Measurements from ENCODE around the gene PRR29. TPM values are rescaled to one million over a fixed set of nuclear protein-coding genes. Genes with fewer than 3 reads are reported as not detected.

PRR29 gene
- total and polyA plus RNA-seq, 8 donors, result 1.0 to 9.6 (median 6.0) TPM

DNA sequence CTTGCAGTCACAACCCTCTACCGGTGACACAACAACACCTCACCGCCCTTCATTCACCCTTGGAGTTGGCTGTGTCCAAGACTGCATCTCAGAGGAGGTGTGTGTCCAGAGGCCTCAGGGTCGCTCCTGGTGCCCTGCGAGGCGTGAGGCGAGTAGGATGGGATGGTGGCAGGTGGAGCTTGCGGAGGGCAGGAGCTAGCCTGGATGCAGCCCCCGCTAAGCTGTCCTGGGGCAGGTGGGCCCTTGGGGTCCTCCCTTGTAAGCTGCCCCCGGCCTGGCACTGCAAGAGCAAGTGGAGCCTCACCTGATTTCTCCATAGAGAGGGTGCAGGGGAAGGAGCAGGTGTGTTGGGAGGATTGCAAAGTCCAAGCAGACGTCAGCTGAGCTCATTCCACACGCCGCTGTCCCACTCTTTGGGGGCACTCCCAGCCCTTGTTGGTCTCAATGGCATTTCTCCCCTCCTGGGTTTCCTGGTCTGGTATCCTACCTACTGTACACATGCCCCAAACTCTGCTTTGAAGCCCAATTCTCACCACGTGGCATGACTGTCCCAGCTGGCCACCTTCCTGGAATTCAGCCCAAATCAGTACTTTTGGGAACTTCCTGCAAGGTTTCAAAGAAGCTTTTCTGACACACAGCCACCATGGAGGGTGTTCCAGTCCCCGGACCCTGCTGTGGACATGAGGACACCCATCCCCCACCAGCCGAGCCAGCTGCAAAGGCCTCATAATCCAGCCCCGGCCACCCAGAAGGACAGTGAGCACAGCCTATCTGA lies 40.4 kb downstream of the PRR29 start:
- Histone ChIP-seq H3K9me3 (no peaks in the 10 kb centered on the region), H3K4me3 (no peak overlapping the region), H3K27me3 (no peaks in the 10 kb centered on the region), H3K4me1 (no peaks in the 10 kb centered on the region), H3K27ac (no peak overlapping the region), H3K36me3 (peaks cover 0 to 59% of the 10 kb centered on the region in 2 donors)
- no peak for DNase-seq
- intact Hi-C loops (cut with DNase I), result no loop called here
- TF ChIP-seq, protein P1, sequence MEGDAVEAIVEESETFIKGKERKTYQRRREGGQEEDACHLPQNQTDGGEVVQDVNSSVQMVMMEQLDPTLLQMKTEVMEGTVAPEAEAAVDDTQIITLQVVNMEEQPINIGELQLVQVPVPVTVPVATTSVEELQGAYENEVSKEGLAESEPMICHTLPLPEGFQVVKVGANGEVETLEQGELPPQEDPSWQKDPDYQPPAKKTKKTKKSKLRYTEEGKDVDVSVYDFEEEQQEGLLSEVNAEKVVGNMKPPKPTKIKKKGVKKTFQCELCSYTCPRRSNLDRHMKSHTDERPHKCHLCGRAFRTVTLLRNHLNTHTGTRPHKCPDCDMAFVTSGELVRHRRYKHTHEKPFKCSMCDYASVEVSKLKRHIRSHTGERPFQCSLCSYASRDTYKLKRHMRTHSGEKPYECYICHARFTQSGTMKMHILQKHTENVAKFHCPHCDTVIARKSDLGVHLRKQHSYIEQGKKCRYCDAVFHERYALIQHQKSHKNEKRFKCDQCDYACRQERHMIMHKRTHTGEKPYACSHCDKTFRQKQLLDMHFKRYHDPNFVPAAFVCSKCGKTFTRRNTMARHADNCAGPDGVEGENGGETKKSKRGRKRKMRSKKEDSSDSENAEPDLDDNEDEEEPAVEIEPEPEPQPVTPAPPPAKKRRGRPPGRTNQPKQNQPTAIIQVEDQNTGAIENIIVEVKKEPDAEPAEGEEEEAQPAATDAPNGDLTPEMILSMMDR (IDR thresholded peaks at IDR 0.05), result no peak
- ATAC-seq, result no peak

DNA sequence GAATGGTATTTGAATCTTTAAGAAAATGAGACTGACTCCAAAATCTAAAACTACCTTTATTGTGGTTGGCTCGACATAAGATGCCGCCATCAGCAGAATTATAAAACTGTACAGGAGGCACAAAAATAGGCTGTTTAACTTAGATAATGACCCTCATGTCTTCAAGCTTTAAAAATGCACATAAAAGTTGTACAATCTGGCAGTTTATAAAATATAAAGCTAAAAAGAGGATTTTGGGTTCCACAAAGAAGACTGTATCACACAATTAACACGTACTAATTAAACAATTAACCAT lies 40.9 kb downstream of the PRR29 start:
- peaks cover 0 to 65% of the 10 kb centered on the region in 2 donors for H3K36me3 ChIP-seq
- DNase-seq, result no peak
- TF ChIP-seq, protein P1 (IDR thresholded peaks at IDR 0.05), result no peak
- no peaks in the 10 kb centered on the region for H3K27me3 ChIP-seq
- no peak overlapping the region for H3K27ac ChIP-seq
- H3K4me3 ChIP-seq, result no peak overlapping the region
- intact Hi-C loops (cut with DNase I), result no loop called here
- no peaks in the 10 kb centered on the region for H3K9me3 ChIP-seq
- no peaks in the 10 kb centered on the region for H3K4me1 ChIP-seq
- ATAC-seq, result no peak

DNA sequence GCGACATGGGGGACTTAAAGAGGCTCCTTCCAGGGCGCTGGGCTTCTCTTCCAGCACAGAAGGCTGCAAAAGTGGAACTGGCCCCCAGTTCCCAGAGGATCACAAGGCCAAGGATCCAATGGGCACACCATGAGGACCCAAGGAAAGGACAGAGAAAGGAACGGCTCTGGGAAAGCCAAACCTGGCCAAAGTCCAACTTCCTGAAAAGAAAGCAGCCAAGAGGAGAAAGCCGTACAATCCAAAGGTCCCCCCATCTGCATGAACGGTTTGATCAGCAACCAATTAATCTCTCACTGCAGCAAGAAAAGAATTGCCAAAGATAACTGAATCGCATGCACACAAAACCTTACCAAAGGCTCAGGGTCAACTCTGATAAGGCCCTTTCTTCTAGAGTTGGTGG lies 42.1 kb downstream of the PRR29 start:
- intact Hi-C loops (cut with DNase I), result no loop called here
- Histone ChIP-seq H3K9me3 (no peaks in the 10 kb centered on the region), H3K4me1 (no peaks in the 10 kb centered on the region), H3K36me3 (peaks cover 0 to 76% of the 10 kb centered on the region in 2 donors), H3K27ac (no peak overlapping the region), H3K27me3 (no peaks in the 10 kb centered on the region), H3K4me3 (no peak overlapping the region)
- TF ChIP-seq, protein P1 (IDR thresholded peaks at IDR 0.05), result no peak
- no peak for ATAC-seq
- DNase-seq, result no peak

DNA sequence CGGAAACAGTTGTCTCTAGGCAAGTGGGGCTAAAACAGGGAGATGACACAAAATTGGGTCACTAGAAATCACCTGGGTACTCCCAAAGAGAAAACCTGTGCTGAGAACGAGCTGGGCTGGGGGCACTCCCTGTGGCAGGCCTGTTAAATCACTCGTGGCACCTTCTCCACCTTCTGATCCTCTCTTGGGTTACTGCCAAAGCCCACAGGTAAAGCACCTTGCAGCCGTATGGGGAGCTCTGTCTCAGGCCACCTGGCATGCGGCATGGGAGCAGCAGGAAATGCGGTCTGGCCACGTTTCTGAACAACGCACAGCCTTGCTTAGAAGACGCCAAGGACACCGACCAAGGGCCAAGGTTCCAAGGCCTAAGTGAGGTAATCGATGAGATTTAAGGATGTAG lies 43.8 kb downstream of the PRR29 start:
- TF ChIP-seq, protein P1 (IDR thresholded peaks at IDR 0.05), result no peak
- no peak overlapping the region for H3K4me3 ChIP-seq
- no peaks in the 10 kb centered on the region for H3K27me3 ChIP-seq
- H3K4me1 ChIP-seq, result no peaks in the 10 kb centered on the region
- peaks cover 0 to 88% of the 10 kb centered on the region in 2 donors for H3K36me3 ChIP-seq
- ATAC-seq (no peak), DNase-seq (no peak)
- H3K27ac ChIP-seq, result no peak overlapping the region
- no peaks in the 10 kb centered on the region for H3K9me3 ChIP-seq
- intact Hi-C loops (cut with DNase I), result no loop called here

DNA sequence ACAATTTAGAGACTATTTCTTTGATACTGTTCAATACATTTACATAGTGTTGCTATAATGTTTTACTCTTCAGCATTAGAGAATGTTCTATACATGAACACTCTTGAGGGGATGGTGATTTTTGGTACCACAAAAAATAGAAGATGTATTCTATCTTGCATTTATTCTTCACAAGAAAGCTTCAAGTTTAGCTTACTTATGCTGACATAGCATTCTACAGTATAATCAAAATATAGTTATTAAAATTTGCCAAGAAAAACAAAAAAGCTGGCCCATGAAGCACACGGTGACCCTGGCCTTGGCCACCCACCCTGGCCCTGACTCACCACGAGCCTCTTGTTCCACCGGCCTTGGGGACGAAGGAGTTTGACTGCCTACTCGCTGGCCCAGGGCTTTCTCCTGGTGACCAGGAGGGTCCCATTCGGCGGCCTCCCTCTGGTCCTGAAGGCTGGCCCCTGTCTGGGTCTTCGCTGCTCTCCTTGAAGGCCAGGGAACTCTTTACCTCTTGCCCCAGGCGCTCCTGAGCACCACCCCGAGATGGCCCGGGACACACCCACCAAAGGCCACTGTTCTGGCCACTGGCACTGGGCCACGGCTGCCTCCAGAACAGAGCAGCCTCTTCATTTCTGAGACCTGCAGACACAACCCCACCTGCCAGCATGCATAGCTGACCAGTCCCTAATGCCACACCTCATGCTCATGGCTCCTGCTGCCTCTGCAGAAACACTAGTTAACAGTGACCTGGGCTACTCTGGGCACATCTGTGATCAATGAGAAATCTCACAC lies 44.7 kb downstream of the PRR29 start:
- H3K9me3 ChIP-seq, result no peaks in the 10 kb centered on the region
- H3K4me1 ChIP-seq, result no peaks in the 10 kb centered on the region
- TF ChIP-seq, protein P1 (IDR thresholded peaks at IDR 0.05), result no peak
- H3K27me3 ChIP-seq, result no peaks in the 10 kb centered on the region
- intact Hi-C loops (cut with DNase I), result no loop called here
- H3K4me3 ChIP-seq, result no peak overlapping the region
- peaks cover 0 to 89% of the 10 kb centered on the region in 2 donors for H3K36me3 ChIP-seq
- ATAC-seq (no peak), DNase-seq (no peak)
- no peak overlapping the region for H3K27ac ChIP-seq
